ENCODE data around the gene CHST3. TPM values are rescaled to one million over a fixed set of nuclear protein-coding genes. Genes with fewer than 3 reads are reported as not detected.
"Not testable (repeated sequence)": the region's sequence is repeated elsewhere in the genome, so short reads cannot be mapped to it uniquely, and the experiment has no call there.

The CHST3 gene
- total and polyA plus RNA-seq, 11 donors = 8.1 to 51.3 (median 25.0) TPM

GRCh38 chr10:71964743-71965515 lies 734 bp downstream of the CHST3 start:
- intact Hi-C loops (cut with DNase I) = loop anchor here in 5 of 10 donors (1.0 to 5.0 kb wide), 9 partner anchors 20 to 372 kb away; partner anchors contain the start of genes ANAPC16 (in 2 of the 5) and ASCC1 (in 2 of the 5)
- ATAC-seq = peak; percentile 16 to 64 (median 60)
- peaks cover 0 to 23% (median 0%) of the 10 kb centered on the region in 9 donors for H3K27me3 ChIP-seq
- no peaks in the 10 kb centered on the region for H3K36me3 ChIP-seq
- H3K4me1 ChIP-seq = peaks cover 8 to 60% (median 41%) of the 10 kb centered on the region in 12 donors
- peak overlapping the region; percentile 62 to 97 (median 78) for H3K4me3 ChIP-seq
- peak; percentile 59 to 80 (median 74) for DNase-seq
- peak overlapping the region; percentile 91 to 99 (median 98) for H3K27ac ChIP-seq
- H3K9me3 ChIP-seq = no peaks in the 10 kb centered on the region
- WGBS, 4 donors = 0 to 2% (median 1%) methylated on average over 21 to 48 of the region's 48 CpGs
- TF ChIP-seq, protein P1, sequence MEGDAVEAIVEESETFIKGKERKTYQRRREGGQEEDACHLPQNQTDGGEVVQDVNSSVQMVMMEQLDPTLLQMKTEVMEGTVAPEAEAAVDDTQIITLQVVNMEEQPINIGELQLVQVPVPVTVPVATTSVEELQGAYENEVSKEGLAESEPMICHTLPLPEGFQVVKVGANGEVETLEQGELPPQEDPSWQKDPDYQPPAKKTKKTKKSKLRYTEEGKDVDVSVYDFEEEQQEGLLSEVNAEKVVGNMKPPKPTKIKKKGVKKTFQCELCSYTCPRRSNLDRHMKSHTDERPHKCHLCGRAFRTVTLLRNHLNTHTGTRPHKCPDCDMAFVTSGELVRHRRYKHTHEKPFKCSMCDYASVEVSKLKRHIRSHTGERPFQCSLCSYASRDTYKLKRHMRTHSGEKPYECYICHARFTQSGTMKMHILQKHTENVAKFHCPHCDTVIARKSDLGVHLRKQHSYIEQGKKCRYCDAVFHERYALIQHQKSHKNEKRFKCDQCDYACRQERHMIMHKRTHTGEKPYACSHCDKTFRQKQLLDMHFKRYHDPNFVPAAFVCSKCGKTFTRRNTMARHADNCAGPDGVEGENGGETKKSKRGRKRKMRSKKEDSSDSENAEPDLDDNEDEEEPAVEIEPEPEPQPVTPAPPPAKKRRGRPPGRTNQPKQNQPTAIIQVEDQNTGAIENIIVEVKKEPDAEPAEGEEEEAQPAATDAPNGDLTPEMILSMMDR (IDR thresholded peaks at IDR 0.05) = no peak
- TF ChIP-seq POLR2A (IDR thresholded peaks at IDR 0.05) = no peak

DNA sequence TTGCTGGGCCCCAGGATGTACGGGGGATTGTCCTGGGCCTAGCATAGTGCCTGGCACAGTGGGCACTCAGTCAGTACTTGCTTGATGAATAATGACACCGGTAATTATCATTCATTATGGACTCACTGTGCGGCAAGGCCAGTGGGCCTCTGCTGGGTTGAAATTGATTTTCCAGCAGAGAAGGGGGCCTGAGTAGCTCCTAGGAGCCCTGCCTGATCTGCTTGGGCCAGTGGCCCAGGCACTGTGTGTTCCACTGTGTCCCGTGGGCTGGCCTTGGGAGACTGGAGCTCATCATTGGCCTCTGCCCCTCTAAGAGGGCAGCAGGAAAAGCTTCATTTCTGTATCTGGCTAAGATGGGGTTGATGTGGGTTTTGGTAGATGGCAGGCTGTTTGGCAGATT lies 1.4 kb downstream of the CHST3 start:
- TF ChIP-seq, protein P1 (IDR thresholded peaks at IDR 0.05) = no peak
- TF ChIP-seq POLR2A (IDR thresholded peaks at IDR 0.05) = no peak
- peak overlapping the region; percentile 62 to 97 (median 78) for H3K4me3 ChIP-seq
- H3K4me1 ChIP-seq = peaks cover 8 to 67% (median 46%) of the 10 kb centered on the region in 12 donors
- WGBS, 4 donors = 15 to 49% (median 19%) methylated on average over 4 of the region's 4 CpGs
- intact Hi-C loops (cut with DNase I) = loop anchor here in 3 of 10 donors (2.0 to 5.0 kb wide), 3 partner anchors 42 to 251 kb away; partner anchors contain the start of genes ANAPC16 (in 1 of the 3) and ASCC1 (in 1 of the 3)
- no peaks in the 10 kb centered on the region for H3K9me3 ChIP-seq
- DNase-seq = no peak
- peaks cover 0 to 2% (median 0%) of the 10 kb centered on the region in 9 donors for H3K36me3 ChIP-seq
- H3K27me3 ChIP-seq = peaks cover 0 to 23% (median 0%) of the 10 kb centered on the region in 9 donors
- no peak for ATAC-seq
- peak overlapping the region; percentile 91 to 99 (median 98) for H3K27ac ChIP-seq

DNA sequence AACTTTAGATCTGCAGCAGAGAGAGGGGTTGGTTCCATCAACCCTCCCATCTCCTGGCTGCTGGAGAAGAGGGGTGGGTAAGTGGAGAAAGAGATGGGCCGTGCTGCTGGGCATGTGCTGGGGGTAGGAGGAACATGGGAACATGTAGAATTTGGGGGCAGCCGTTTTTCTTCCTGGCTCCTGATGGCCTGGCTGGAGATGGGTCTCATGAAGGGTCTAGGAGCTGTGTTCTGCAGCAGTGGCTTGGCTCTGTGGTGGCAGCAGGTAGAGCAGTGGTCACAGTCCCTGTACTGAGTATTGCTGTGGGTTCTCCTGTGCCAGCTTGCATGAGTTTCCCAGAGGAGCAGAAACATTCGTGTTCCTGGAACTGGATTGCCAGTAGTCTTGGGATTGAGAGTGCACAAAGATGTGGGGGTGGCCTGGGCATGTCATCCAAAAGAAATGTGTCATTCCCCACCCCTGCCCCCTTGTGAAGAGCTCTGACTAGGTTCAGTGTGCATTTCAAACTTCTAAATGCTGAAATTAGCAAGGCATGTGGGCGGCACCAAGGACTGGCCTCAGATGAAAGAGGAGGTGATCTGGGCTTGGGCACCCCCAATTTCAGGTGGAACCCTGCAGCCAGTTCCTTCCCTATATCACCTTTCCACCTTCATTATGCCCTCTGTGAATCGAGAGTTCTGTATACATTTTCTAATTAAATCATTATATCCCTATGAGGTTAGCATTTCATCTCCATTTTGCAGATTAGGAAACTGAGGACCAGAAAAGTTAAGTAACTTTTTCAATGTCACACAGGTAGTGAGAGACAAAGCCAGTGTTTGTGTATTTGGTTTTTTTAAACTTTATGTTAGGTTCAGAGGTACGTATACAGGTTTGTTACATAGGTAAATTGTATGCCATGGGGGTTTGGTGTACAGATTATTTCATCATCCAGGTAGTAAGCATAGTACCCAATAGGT lies 2.1 kb downstream of the CHST3 start:
- H3K36me3 ChIP-seq = peaks cover 0 to 2% (median 0%) of the 10 kb centered on the region in 9 donors
- no peak for ATAC-seq
- peaks cover 0 to 23% (median 0%) of the 10 kb centered on the region in 9 donors for H3K27me3 ChIP-seq
- H3K27ac ChIP-seq = peak overlapping the region; percentile 91 to 99 (median 98)
- intact Hi-C loops (cut with DNase I) = loop anchor here in 3 of 10 donors (5.0 kb wide), 2 partner anchors 41 to 46 kb away; no protein-coding TSS in a partner anchor
- no peaks in the 10 kb centered on the region for H3K9me3 ChIP-seq
- peak overlapping the region; percentile 62 to 97 (median 78) for H3K4me3 ChIP-seq
- no peak for DNase-seq
- peaks cover 8 to 74% (median 53%) of the 10 kb centered on the region in 12 donors for H3K4me1 ChIP-seq
- 67 to 77% (median 71%) methylated on average over 6 of the region's 6 CpGs for WGBS, 4 donors
- TF ChIP-seq, protein P1 (IDR thresholded peaks at IDR 0.05) = no peak
- TF ChIP-seq POLR2A (IDR thresholded peaks at IDR 0.05) = no peak

GRCh38 chr10:71967958-71968357 lies 3.8 kb downstream of the CHST3 start:
- intact Hi-C loops (cut with DNase I) = loop anchor here in 3 of 10 donors (5.0 kb wide), 2 partner anchors 39 to 44 kb away; no protein-coding TSS in a partner anchor
- H3K9me3 ChIP-seq, H3K4me3 ChIP-seq, ATAC-seq, DNase-seq, H3K36me3 ChIP-seq: not testable (repeated sequence)
- Histone ChIP-seq H3K27ac (peak overlapping the region in 1 of 12 donors; percentile 11), H3K27me3 (peaks cover 0 to 23% (median 0%) of the 10 kb centered on the region in 9 donors), H3K4me1 (peaks cover 4 to 85% (median 62%) of the 10 kb centered on the region in 12 donors)
- WGBS, 4 donors = 89 to 93% (median 93%) methylated on average over 8 of the region's 8 CpGs

All from heart left ventricle (tissue), 16 donors.